ENCODE data around the gene ZNF12.
"Not testable (repeated sequence)": the region's sequence is repeated elsewhere in the genome, so short reads cannot be mapped to it uniquely, and the experiment has no call there.

- TF ChIP-seq ZFX (IDR thresholded peaks at IDR 0.05) = not testable (repeated sequence)
- TF ChIP-seq, protein P1, sequence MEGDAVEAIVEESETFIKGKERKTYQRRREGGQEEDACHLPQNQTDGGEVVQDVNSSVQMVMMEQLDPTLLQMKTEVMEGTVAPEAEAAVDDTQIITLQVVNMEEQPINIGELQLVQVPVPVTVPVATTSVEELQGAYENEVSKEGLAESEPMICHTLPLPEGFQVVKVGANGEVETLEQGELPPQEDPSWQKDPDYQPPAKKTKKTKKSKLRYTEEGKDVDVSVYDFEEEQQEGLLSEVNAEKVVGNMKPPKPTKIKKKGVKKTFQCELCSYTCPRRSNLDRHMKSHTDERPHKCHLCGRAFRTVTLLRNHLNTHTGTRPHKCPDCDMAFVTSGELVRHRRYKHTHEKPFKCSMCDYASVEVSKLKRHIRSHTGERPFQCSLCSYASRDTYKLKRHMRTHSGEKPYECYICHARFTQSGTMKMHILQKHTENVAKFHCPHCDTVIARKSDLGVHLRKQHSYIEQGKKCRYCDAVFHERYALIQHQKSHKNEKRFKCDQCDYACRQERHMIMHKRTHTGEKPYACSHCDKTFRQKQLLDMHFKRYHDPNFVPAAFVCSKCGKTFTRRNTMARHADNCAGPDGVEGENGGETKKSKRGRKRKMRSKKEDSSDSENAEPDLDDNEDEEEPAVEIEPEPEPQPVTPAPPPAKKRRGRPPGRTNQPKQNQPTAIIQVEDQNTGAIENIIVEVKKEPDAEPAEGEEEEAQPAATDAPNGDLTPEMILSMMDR (conservative IDR thresholded peaks at IDR 0.05) = not testable (repeated sequence)
Observed at GRCh38 chr7:6749335-6749734, 42.6 kb upstream of the ZNF12 start.
